CD14-positive monocyte (primary cell): Measurements from ENCODE around the gene DALRD3. TPM values are rescaled to one million over a fixed set of nuclear protein-coding genes. Genes with fewer than 3 reads are reported as not detected.

Experiments used
- DNase-seq, 3 donors: peaks; one replicate each; pipeline ENCODE4 v3.0.0-alpha.2; 2011 to 2022
- H2AFZ ChIP-seq: 2 replicates; pipeline ENCODE4 v1.6.0; 2012; ENCODE audit warnings: mild to moderate bottlenecking, low read depth, low read length, inconsistent platforms; ENCODE audit not compliant: insufficient read depth, poor library complexity, severe bottlenecking
- H3K27ac ChIP-seq, 2 donors: 1 replicate in 1 of 2; 2 replicates in 1 of 2; pipeline ENCODE4 v1.5.1; 2012 to 2013; ENCODE audit warnings: low read length in 2 of 2, control low read depth in 1 of 2, inconsistent platforms in 1 of 2, low read depth in 1 of 2, mild to moderate bottlenecking in 1 of 2
- H3K27me3 ChIP-seq, 2 donors: one replicate each; pipeline versions ENCODE4 v1.6.0 to v1.6.1; 2011 to 2013; ENCODE audit warnings: low read length in 2 of 2; ENCODE audit not compliant: control insufficient read depth in 2 of 2, insufficient read depth in 2 of 2
- H3K36me3 ChIP-seq, 2 donors: replicated peaks in 1 of 2; 1 replicate in 1 of 2; 2 replicates in 1 of 2; pipeline versions ENCODE4 v1.5.1 to v1.6.1; 2012 to 2013; ENCODE audit warnings: low read length in 2 of 2, control low read depth in 1 of 2, inconsistent platforms in 1 of 2, mild to moderate bottlenecking in 1 of 2; ENCODE audit not compliant: insufficient read depth in 2 of 2, control insufficient read depth in 1 of 2
- H3K4me1 ChIP-seq, 2 donors: 1 replicate in 1 of 2; 2 replicates in 1 of 2; pipeline versions ENCODE4 v1.5.1 to v1.6.1; 2012 to 2013; ENCODE audit warnings: low read length in 2 of 2, control low read depth in 1 of 2, inconsistent platforms in 1 of 2, mild to moderate bottlenecking in 1 of 2, moderate library complexity in 1 of 2; ENCODE audit not compliant: insufficient read depth in 2 of 2, control insufficient read depth in 1 of 2
- H3K4me2 ChIP-seq: replicated peaks from 2 replicates; pipeline ENCODE3; 2012; ENCODE audit warnings: low read length, moderate library complexity, mild to moderate bottlenecking; ENCODE audit not compliant: poor library complexity, severe bottlenecking; ENCODE audit errors: extremely low read depth
- H3K4me3 ChIP-seq, 3 experiments: fragments of 200-600 bp in 1 of 3; sonication (generic) in 1 of 3; replicated peaks in 1 of 3; 1 replicate in 2 of 3; 2 replicates in 1 of 3; pipeline ENCODE4 v1.5.1; 2011 to 2013; ENCODE audit warnings: low read length in 3 of 3, mild to moderate bottlenecking in 3 of 3, control low read depth in 2 of 3, low read depth in 2 of 3, inconsistent platforms in 1 of 3, moderate library complexity in 1 of 3
- H3K79me2 ChIP-seq: 2 replicates; pipeline ENCODE4 v1.6.0; 2012; ENCODE audit warnings: mild to moderate bottlenecking, control low read depth, inconsistent platforms, low read length, moderate library complexity; ENCODE audit not compliant: insufficient read depth
- H3K9ac ChIP-seq: 2 replicates; pipeline ENCODE4 v1.6.0; 2017; ENCODE audit warnings: low read length, mild to moderate bottlenecking; ENCODE audit not compliant: insufficient read depth, poor library complexity, severe bottlenecking
- H3K9me3 ChIP-seq, 2 donors: replicated peaks in 1 of 2; 1 replicate in 1 of 2; 2 replicates in 1 of 2; pipeline versions ENCODE4 v1.5.1 to v1.6.1; 2012 to 2013; ENCODE audit warnings: low read length in 2 of 2, control low read depth in 1 of 2; ENCODE audit not compliant: control insufficient read depth in 1 of 2, insufficient read depth in 1 of 2
- H4K20me1 ChIP-seq: 2 replicates; pipeline ENCODE4 v1.6.0; 2012; ENCODE audit warnings: mild to moderate bottlenecking, low read length, control low read depth, moderate library complexity; ENCODE audit not compliant: insufficient read depth
- H3K27ac Mint-ChIP-seq, 7 donors: one replicate each; pipeline ENCODE4 v1.8.0; 2020; ENCODE audit warnings: mild to moderate bottlenecking in 7 of 7, mixed read lengths in 7 of 7, moderate library complexity in 6 of 7, inconsistent platforms in 2 of 7
- H3K27me3 Mint-ChIP-seq, 3 donors: one replicate each; pipeline ENCODE4 v1.8.0; 2021 to 2022; ENCODE audit warnings: low read depth in 3 of 3, mild to moderate bottlenecking in 3 of 3, mixed read lengths in 3 of 3, moderate library complexity in 3 of 3, inconsistent platforms in 1 of 3
- H3K36me3 Mint-ChIP-seq, 2 donors: one replicate each; pipeline ENCODE4 v1.8.0; 2020; ENCODE audit warnings: mixed read lengths in 2 of 2, inconsistent platforms in 1 of 2, mild to moderate bottlenecking in 1 of 2
- H3K4me1 Mint-ChIP-seq: one replicate; pipeline ENCODE4 v1.8.0; 2020; ENCODE audit warnings: mild to moderate bottlenecking, mixed read lengths
- H3K4me3 Mint-ChIP-seq, 2 donors: one replicate each; pipeline ENCODE4 v1.8.0; 2020; ENCODE audit warnings: mild to moderate bottlenecking in 2 of 2, mixed read lengths in 2 of 2, moderate library complexity in 1 of 2
- H3K9me3 Mint-ChIP-seq, 7 donors: one replicate each; pipeline ENCODE4 v1.8.0; 2020 to 2022; ENCODE audit warnings: mixed read lengths in 7 of 7, mild to moderate bottlenecking in 6 of 7, moderate library complexity in 6 of 7, inconsistent platforms in 2 of 7
- WGBS: methylation state at CpG from one replicate; pipeline ENCODE4 v1.1.5; 2013; ENCODE audit warnings: missing lambda C conversion rate; ENCODE audit not compliant: insufficient coverage; 5-methylcytosine and 5-hydroxymethylcytosine counted together
- intact Hi-C, 2 donors: fragments of 100-400 bp; cut with micrococcal nuclease; formaldehyde crosslinking; loops; one replicate each; pipeline versions ENCODE4 v1.15.0 to v1.15.1; 2023
- polyA plus RNA-seq, 3 donors: library from polyadenylated mRNA; depleted of rRNA in 1 of 3; unstranded in 2 of 3; stranded (reverse) in 1 of 3; fragments of 300-500 nt in 2 of 3; fragments of >200 nt in 1 of 3; fragmentation: Illumina TruSeq in 2 of 3; gene quantifications; 1 replicate in 2 of 3; 2 replicates in 1 of 3; pipeline ENCODE4 v1.2.3, GENCODE V29; 2012 to 2021
- TF ChIP-seq, protein P1 (sequence below): fragments of 200-600 bp; IDR thresholded peaks from one replicate; pipeline ENCODE4 v1.8.0; 2022; ENCODE audit warnings: antibody characterized with exemption, mild to moderate bottlenecking

DALRD3 gene
- polyA plus RNA-seq, 3 donors, result 15.0 to 42.1 (median 20.0) TPM

- Histone ChIP-seq H3K4me3 (peak overlapping the region; percentile 57 to 94 (median 93)), H3K27me3 (no peaks in the 10 kb centered on the region), H4K20me1 (peaks cover 26% of the 10 kb centered on the region), H3K79me2 (peaks cover 39% of the 10 kb centered on the region), H3K9ac (peak overlapping the region; percentile 90), H3K27ac (peak overlapping the region; percentile 90 to 97), H3K9me3 (no peaks in the 10 kb centered on the region), H3K36me3 (peaks cover 15 to 18% of the 10 kb centered on the region in 2 donors), H2AFZ (peak overlapping the region; percentile 94), H3K4me1 (peaks cover 20 to 34% of the 10 kb centered on the region in 2 donors), H3K4me2 (peak overlapping the region; percentile 93)
- TF ChIP-seq, protein P1, sequence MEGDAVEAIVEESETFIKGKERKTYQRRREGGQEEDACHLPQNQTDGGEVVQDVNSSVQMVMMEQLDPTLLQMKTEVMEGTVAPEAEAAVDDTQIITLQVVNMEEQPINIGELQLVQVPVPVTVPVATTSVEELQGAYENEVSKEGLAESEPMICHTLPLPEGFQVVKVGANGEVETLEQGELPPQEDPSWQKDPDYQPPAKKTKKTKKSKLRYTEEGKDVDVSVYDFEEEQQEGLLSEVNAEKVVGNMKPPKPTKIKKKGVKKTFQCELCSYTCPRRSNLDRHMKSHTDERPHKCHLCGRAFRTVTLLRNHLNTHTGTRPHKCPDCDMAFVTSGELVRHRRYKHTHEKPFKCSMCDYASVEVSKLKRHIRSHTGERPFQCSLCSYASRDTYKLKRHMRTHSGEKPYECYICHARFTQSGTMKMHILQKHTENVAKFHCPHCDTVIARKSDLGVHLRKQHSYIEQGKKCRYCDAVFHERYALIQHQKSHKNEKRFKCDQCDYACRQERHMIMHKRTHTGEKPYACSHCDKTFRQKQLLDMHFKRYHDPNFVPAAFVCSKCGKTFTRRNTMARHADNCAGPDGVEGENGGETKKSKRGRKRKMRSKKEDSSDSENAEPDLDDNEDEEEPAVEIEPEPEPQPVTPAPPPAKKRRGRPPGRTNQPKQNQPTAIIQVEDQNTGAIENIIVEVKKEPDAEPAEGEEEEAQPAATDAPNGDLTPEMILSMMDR, result no peak
- peak; percentile 75 to 84 (median 80) for DNase-seq
- Mint-ChIP-seq H3K27me3 (peaks cover 0 to 1% (median 0%) of the 10 kb centered on the region in 3 donors), H3K4me3 (peak overlapping the region; percentile 95 to 98), H3K4me1 (peaks cover 23% of the 10 kb centered on the region), H3K36me3 (peaks cover 7 to 28% of the 10 kb centered on the region in 2 donors), H3K9me3 (no peaks in the 10 kb centered on the region), H3K27ac (peak overlapping the region; percentile 94 to 99 (median 99))
- intact Hi-C loops, result loop anchor here (1.0 to 2.0 kb wide), 2 partner anchors 12 to 19 kb away; no protein-coding TSS in a partner anchor
- WGBS, result 16% methylated on average over 28 of the region's 41 CpGs
Observed at GRCh38 chr3:49007771-49008528, 10.4 kb downstream of the DALRD3 start.

- Histone ChIP-seq H3K79me2 (peaks cover 32% of the 10 kb centered on the region), H2AFZ (peak within 1 kb of the TSS; percentile 94), H3K4me3 (peak within 1 kb of the TSS; percentile 57 to 94 (median 93)), H3K36me3 (peaks cover 8 to 10% of the 10 kb centered on the region in 2 donors), H3K4me1 (peaks cover 20 to 34% of the 10 kb centered on the region in 2 donors), H3K27me3 (no peaks in the 10 kb centered on the region), H3K9me3 (no peaks in the 10 kb centered on the region), H3K27ac (peak within 1 kb of the TSS; percentile 90 to 97), H3K4me2 (peak within 1 kb of the TSS; percentile 93), H3K9ac (peak within 1 kb of the TSS; percentile 90), H4K20me1 (peaks cover 18% of the 10 kb centered on the region)
- TF ChIP-seq, protein P1, result peak; percentile 45
- peaks cover 10 to 21% of the 10 kb centered on the region in 2 donors for H3K36me3 Mint-ChIP-seq
- peak within 1 kb of the TSS; percentile 95 to 98 for H3K4me3 Mint-ChIP-seq
- H3K9me3 Mint-ChIP-seq, result no peaks in the 10 kb centered on the region
- WGBS, result under 1% methylated on average over 59 of the region's 65 CpGs
- peak; percentile 94 to 97 (median 95) for DNase-seq
- peaks cover 0 to 2% (median 1%) of the 10 kb centered on the region in 3 donors for H3K27me3 Mint-ChIP-seq
- intact Hi-C loops, result loop anchor here in 1 of 2 donors (2.0 kb wide), 1 partner anchor 18 kb away; no protein-coding TSS in a partner anchor
- H3K27ac Mint-ChIP-seq, result peak within 1 kb of the TSS; percentile 94 to 99 (median 99)
- peaks cover 23% of the 10 kb centered on the region for H3K4me1 Mint-ChIP-seq
Observed at GRCh38 chr3:49007068-49007770, 11.2 kb downstream of the DALRD3 start, which contains the start of gene WDR6. WDR6 (plus strand) TSS chr3:49007391; CDS start chr3:49007432, 41 bp downstream.
